Gastrocnemius medialis (tissue), 4 donors: ENCODE results near the gene UROC1.

Experiments
- POLR2A ChIP-seq, 2 donors: fragments of 450-650 bp; IDR thresholded peaks; one replicate each; pipeline ENCODE4 v1.6.1; 2017; ENCODE audit warnings: antibody characterized with exemption in 2 of 2, mild to moderate bottlenecking in 2 of 2, moderate library complexity in 2 of 2
- TF ChIP-seq, protein P1 (sequence below), 5 experiments: fragments of 450-650 bp in 3 of 5; fragments of 200-600 bp in 2 of 5; sonication (generic) in 2 of 5; IDR thresholded peaks in 4 of 5; conservative IDR thresholded peaks in 1 of 5; 1 replicate in 4 of 5; 2 replicates in 1 of 5; pipeline ENCODE4 v1.5.1; 2016 to 2019; ENCODE audit warnings: antibody characterized with exemption in 5 of 5, mild to moderate bottlenecking in 3 of 5, moderate library complexity in 3 of 5

DNA sequence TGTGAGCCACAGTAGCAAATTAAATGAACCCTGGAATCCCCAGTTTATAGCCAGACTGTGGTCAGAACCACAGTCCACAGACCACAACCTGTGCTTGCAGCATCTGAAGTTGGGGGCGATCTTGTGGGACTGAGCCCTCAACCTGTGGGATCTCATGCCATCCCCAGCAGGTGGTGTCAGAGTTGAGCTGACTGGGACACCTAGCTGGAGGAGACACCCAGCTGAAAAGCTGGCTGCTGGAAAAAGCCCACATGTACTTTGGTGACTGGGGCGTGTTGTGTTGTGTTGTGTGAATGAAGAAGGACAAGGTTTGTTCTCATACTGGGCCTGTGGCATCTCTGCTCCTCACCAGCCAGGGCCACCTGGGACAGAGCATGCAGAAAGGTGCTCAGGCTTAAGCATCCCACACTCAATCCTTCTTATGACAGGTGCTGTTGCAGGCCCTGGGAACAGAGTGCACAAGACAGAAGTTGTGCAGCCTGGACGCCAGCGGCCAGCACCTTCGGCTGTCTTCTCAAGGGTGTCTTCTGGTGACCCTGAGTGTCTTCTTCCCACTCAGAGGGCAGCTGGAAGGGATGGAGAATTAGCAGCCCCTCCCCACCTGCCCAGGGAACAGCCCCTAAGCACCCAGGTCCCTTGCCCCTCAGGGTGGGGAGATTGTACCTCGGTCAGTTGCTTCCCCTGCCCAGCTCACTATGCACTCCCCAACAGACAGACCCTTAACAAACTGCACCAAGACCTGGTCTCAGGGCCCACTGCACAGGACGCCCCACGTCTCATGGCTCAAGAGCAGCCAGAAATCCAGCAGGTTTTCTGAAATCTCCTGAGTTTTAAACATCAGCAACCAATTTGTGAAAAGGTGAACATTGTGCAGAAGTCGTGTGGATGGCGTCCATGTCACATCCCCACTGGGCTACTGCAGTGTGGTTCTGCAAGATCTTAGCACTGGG lies 2.2 kb upstream of the UROC1 start:
- TF ChIP-seq, protein P1, sequence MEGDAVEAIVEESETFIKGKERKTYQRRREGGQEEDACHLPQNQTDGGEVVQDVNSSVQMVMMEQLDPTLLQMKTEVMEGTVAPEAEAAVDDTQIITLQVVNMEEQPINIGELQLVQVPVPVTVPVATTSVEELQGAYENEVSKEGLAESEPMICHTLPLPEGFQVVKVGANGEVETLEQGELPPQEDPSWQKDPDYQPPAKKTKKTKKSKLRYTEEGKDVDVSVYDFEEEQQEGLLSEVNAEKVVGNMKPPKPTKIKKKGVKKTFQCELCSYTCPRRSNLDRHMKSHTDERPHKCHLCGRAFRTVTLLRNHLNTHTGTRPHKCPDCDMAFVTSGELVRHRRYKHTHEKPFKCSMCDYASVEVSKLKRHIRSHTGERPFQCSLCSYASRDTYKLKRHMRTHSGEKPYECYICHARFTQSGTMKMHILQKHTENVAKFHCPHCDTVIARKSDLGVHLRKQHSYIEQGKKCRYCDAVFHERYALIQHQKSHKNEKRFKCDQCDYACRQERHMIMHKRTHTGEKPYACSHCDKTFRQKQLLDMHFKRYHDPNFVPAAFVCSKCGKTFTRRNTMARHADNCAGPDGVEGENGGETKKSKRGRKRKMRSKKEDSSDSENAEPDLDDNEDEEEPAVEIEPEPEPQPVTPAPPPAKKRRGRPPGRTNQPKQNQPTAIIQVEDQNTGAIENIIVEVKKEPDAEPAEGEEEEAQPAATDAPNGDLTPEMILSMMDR (IDR thresholded peaks at IDR 0.05 in 4 of 5, conservative IDR thresholded peaks at IDR 0.05 in 1 of 5) = no peak
- TF ChIP-seq POLR2A (IDR thresholded peaks at IDR 0.05) = no peak
